Measurements from ENCODE around the gene RPP25. TPM values are rescaled to one million over a fixed set of nuclear protein-coding genes. Genes with fewer than 3 reads are reported as not detected.

The RPP25 gene
- total RNA-seq, 1 donor: 2.6 TPM

DNA sequence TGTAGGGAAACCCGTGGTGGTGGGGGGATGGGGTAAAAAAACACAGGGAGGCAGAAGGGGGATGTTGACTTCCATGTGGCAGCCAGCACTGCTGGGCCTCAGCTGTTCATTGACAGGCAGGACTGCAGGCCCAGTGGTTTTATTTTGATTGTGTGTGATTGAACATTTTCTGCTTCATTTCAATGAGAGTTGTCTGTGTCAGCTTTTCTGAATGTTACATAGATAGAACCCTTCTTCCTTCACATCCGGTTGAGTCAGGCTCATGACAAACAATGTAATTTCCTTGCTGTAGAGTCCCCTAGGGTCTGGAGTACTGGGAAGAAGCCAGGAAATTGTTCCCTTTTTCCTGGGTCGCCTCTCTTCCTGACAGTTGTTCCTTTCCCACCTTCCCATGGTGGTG, 8.2 kb upstream of the RPP25 start:
- no peak overlapping the region for H3K4me3 ChIP-seq (ENCODE audit: low read depth, low read length)
- TF ChIP-seq, protein P1, sequence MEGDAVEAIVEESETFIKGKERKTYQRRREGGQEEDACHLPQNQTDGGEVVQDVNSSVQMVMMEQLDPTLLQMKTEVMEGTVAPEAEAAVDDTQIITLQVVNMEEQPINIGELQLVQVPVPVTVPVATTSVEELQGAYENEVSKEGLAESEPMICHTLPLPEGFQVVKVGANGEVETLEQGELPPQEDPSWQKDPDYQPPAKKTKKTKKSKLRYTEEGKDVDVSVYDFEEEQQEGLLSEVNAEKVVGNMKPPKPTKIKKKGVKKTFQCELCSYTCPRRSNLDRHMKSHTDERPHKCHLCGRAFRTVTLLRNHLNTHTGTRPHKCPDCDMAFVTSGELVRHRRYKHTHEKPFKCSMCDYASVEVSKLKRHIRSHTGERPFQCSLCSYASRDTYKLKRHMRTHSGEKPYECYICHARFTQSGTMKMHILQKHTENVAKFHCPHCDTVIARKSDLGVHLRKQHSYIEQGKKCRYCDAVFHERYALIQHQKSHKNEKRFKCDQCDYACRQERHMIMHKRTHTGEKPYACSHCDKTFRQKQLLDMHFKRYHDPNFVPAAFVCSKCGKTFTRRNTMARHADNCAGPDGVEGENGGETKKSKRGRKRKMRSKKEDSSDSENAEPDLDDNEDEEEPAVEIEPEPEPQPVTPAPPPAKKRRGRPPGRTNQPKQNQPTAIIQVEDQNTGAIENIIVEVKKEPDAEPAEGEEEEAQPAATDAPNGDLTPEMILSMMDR (IDR thresholded peaks at IDR 0.05; ENCODE audit: insufficient read depth, low read depth, low read length): no peak
- DNase-seq (ENCODE audit: low read depth): no peak

DNA sequence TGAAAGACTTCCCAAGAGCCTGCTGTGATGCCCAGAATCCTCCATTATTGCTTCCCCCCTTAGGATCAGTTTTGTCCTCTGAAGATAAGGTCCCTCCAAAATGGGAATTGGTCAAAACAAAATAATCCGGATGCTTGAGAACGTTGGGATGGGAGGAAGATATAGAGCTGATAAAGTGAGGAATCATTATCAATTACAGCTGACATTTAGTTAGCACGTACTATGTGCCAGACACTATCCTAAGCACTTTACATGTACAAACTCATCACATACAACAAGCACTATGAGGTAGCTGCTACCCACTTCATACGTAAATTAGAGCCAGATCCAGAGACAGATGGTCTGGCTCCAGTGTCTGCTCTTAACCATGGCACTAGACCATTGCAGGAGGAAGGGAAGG, 6.6 kb upstream of the RPP25 start:
- H3K4me3 ChIP-seq (ENCODE audit: low read depth, low read length): no peak overlapping the region
- TF ChIP-seq, protein P1 (IDR thresholded peaks at IDR 0.05; ENCODE audit: insufficient read depth, low read depth, low read length): no peak
- no peak for DNase-seq (ENCODE audit: low read depth)

DNA sequence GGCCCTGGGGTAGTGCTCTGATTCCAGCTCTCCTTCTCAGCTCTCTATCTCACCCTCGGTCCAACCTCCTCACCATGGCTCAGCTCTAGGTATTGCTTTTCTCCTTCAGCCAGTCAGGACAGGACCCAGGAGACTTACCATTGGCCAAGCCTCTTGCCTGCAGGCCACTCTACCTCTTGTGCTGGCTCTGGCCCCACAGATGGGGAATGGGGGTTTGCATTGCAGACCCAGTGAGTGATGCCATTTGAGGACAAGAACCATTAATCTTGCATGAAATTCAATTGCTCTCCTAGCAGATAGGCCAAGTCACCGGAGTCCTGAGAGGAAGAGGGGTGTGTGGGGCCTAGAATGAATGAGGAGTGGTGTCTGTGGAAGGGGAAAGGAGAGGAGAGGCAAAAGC, 6.1 kb upstream of the RPP25 start:
- no peak for DNase-seq (ENCODE audit: low read depth)
- no peak overlapping the region for H3K4me3 ChIP-seq (ENCODE audit: low read depth, low read length)
- TF ChIP-seq, protein P1 (IDR thresholded peaks at IDR 0.05; ENCODE audit: insufficient read depth, low read depth, low read length): no peak

DNA sequence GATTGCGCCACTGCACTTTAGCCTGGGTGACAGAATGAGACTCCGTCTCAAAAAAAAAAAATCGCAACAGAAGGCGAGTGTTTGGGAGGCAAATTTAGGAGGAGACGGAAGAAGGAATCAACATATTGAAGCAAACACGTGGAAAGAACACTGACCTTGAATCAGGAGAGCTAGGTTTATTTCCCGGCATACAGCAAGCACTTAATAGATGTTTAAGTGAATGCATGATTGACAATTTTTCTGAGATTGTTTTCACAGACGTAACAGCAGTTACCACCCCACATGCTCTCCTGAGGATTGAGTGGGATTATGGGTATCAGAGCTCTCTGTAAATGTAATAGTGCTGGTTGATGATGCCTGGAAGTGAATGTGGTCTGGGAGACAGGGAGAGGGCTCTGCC, 5.6 kb upstream of the RPP25 start:
- no peak for DNase-seq (ENCODE audit: low read depth)
- H3K4me3 ChIP-seq (ENCODE audit: low read depth, low read length): no peak overlapping the region
- TF ChIP-seq, protein P1 (IDR thresholded peaks at IDR 0.05; ENCODE audit: insufficient read depth, low read depth, low read length): no peak

DNA sequence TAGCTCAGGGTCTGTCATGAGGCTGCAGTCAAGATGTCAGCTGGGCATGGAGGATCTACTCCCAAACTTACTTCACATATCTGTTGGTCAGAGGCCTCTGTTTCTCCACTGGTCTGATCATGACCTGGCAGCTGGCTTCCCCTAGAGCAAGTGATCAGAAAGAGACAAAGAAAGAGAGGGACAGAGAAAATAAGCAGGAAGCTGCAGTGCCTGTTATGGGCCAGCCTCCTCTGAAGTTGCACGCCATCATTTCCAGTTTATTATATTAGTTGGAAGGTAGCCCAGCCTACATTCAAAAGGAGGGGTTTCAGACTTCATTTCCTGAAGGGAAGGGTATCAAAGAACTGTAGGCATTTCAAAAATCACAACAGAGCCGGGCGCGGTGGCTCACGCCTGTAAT, 5.0 kb upstream of the RPP25 start:
- no peak overlapping the region for H3K4me3 ChIP-seq (ENCODE audit: low read depth, low read length)
- TF ChIP-seq, protein P1 (IDR thresholded peaks at IDR 0.05; ENCODE audit: insufficient read depth, low read depth, low read length): no peak
- no peak for DNase-seq (ENCODE audit: low read depth)

DNA sequence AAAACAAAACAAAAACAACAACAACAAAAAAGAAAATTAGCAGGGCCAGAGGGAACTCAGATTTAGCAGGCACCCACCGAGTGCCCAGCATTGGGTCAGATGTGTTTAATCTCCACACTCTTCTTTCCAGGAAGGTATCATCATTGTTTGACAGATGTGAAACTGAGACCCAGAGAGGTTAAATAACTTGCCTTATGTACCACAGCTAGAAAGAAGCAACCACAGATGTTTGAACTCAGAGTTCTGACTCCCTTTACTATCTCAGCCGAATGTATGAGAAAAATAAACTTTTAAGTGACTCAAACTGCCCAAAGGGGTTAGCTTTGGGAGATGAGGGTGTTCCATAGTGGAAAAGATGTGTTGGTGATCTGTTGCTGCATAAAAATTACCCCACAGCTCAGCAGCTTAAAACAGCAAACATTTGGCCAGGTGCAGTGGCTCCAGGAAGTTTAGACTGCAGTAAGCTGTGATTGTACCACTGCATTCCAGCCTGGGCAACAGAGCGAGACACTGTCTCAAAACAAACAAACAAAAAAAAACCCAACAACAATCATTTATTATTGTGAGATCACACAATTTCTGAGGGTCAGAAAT, 4.5 kb upstream of the RPP25 start:
- DNase-seq (ENCODE audit: low read depth): peak; percentile 11
- H3K4me3 ChIP-seq (ENCODE audit: low read depth, low read length): no peak overlapping the region
- TF ChIP-seq, protein P1 (IDR thresholded peaks at IDR 0.05; ENCODE audit: insufficient read depth, low read depth, low read length): no peak

DNA sequence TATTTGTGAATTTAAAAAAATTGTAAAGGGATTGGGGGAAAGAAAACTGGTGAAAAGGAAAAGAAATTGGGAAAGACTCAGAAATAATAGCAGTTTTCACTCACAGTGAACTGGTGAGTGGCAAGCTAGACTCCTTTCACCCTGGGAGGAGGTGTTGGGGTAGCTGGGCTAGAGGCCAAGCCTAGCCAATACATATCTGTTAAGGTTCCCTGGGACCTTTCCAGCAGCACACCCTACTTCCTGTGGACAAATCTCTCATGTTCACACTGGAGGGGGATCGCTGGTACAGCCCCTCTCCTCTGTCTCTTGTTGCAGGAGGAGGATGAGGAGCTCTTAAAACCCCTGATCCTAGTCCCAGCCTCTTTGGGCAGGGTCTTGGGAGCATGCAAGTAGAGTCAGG, 3.7 kb upstream of the RPP25 start:
- no peak for DNase-seq (ENCODE audit: low read depth)
- no peak overlapping the region for H3K4me3 ChIP-seq (ENCODE audit: low read depth, low read length)
- TF ChIP-seq, protein P1 (IDR thresholded peaks at IDR 0.05; ENCODE audit: insufficient read depth, low read depth, low read length): no peak
